Right atrium auricular region (tissue), 2 donors: Measurements from ENCODE around the gene AP2S1. TPM values are rescaled to one million over a fixed set of nuclear protein-coding genes. Genes with fewer than 3 reads are reported as not detected.
A peak's percentile ranks its signal among the peaks of the same experiment; 100 is the strongest.

Experiments used
- DNase-seq: peaks from one replicate; pipeline ENCODE4 v3.0.0-alpha.2; 2019; ENCODE audit warnings: low spot score
- H3K27ac ChIP-seq, 2 donors: fragments of 200-600 bp; sonication (generic); 1 replicate in 1 of 2; 2 replicates in 1 of 2; pipeline ENCODE4 v1.5.1; 2016 to 2019
- H3K27me3 ChIP-seq, 2 donors: fragments of 200-600 bp; sonication (generic); one replicate each; pipeline versions ENCODE4 v1.5.1 to v1.6.0; 2017 to 2019
- H3K36me3 ChIP-seq: fragments of 200-600 bp; sonication (generic); one replicate; pipeline ENCODE4 v1.5.1; 2016
- H3K4me1 ChIP-seq, 2 donors: fragments of 200-600 bp; sonication (generic); one replicate each; pipeline versions ENCODE4 v1.5.1 to v1.6.0; 2017 to 2019
- H3K4me3 ChIP-seq, 2 donors: fragments of 200-600 bp; sonication (generic); 1 replicate in 1 of 2; 2 replicates in 1 of 2; pipeline ENCODE4 v1.5.1; 2017 to 2019; ENCODE audit warnings: mild to moderate bottlenecking in 1 of 2, moderate library complexity in 1 of 2
- H3K9me3 ChIP-seq, 2 donors: fragments of 200-600 bp; sonication (generic); one replicate each; pipeline ENCODE4 v1.5.1; 2019
- CTCF ChIP-seq, 2 donors: fragments of 200-600 bp; sonication (generic); IDR thresholded peaks; one replicate each; pipeline ENCODE4 v1.5.1; 2019; ENCODE audit warnings: antibody characterized with exemption in 2 of 2
- total RNA-seq, 2 donors: library from RNA; depleted of rRNA; stranded (reverse); fragments of >200 nt; gene quantifications; one replicate each; pipeline ENCODE4 v1.1.0, GENCODE V29; 2016

The AP2S1 gene
- total RNA-seq, 2 donors from 2014 or later = 61.0 to 103 TPM

DNA sequence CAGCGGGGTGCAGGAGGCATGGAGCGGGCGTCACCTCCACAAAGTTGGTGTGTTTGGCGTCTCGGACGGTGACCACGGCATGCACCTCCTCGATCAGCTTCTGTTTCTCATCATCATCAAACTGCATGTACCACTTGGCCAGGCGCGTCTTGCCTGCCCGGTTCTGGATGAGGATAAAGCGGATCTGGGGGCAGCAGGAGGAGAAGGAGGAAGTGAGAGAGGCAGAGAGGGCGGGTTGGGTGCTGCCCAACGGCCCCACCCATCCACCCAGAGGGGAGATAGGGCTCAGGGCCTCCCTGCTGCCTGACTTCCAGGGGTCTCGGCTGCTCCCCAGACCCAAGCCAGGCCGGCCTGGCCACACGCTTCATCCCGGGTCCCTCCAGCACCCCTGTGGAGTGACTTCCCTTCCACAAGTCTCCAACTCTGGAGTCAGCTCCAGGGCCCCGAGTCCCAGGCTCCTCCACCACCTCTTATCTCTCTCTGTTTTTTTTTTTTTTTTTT is 4.6 kb downstream of the AP2S1 start:
- Histone ChIP-seq H3K9me3 (no peaks in the 10 kb centered on the region), H3K27ac (no peak overlapping the region), H3K4me1 (peaks cover 0 to 30% of the 10 kb centered on the region in 2 donors), H3K27me3 (no peaks in the 10 kb centered on the region), H3K4me3 (no peak overlapping the region), H3K36me3 (peaks cover 27% of the 10 kb centered on the region)
- no peak for TF ChIP-seq CTCF (IDR thresholded peaks at IDR 0.05)
- no peak for DNase-seq

GRCh38 chr19:46844067-46844489 is 6.6 kb downstream of the AP2S1 start:
- Histone ChIP-seq H3K9me3 (no peaks in the 10 kb centered on the region), H3K27me3 (no peaks in the 10 kb centered on the region), H3K4me1 (peaks cover 0 to 25% of the 10 kb centered on the region in 2 donors), H3K4me3 (no peak overlapping the region), H3K36me3 (peaks cover 35% of the 10 kb centered on the region), H3K27ac (no peak overlapping the region)
- DNase-seq = no peak
- no peak for TF ChIP-seq CTCF (IDR thresholded peaks at IDR 0.05)

DNA sequence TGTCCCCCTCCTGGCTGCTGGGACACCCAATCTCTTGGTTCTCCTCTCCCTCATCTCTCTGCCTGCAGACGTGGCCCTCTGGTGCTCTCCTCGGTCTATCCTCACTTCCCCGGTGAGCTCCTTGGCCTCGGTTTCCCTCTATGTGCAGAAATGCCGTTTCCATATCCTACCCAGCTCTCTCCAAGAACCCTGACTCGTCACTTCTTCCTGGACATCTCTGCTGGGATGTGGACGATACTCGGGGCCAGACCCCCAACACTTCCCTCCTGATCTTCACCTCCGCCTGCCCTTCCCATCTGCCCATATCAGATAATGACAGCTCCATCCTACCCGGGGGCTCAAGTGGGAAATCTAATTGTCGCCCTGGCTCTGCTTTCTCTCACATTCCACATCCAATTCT is 7.9 kb downstream of the AP2S1 start:
- H3K27ac ChIP-seq = peak overlapping the region; percentile 82 to 93
- no peak for DNase-seq
- TF ChIP-seq CTCF (IDR thresholded peaks at IDR 0.05) = no peak
- H3K27me3 ChIP-seq = no peaks in the 10 kb centered on the region
- H3K4me1 ChIP-seq = peaks cover 0 to 24% of the 10 kb centered on the region in 2 donors
- H3K4me3 ChIP-seq = no peak overlapping the region
- no peaks in the 10 kb centered on the region for H3K9me3 ChIP-seq
- peaks cover 44% of the 10 kb centered on the region for H3K36me3 ChIP-seq

DNA sequence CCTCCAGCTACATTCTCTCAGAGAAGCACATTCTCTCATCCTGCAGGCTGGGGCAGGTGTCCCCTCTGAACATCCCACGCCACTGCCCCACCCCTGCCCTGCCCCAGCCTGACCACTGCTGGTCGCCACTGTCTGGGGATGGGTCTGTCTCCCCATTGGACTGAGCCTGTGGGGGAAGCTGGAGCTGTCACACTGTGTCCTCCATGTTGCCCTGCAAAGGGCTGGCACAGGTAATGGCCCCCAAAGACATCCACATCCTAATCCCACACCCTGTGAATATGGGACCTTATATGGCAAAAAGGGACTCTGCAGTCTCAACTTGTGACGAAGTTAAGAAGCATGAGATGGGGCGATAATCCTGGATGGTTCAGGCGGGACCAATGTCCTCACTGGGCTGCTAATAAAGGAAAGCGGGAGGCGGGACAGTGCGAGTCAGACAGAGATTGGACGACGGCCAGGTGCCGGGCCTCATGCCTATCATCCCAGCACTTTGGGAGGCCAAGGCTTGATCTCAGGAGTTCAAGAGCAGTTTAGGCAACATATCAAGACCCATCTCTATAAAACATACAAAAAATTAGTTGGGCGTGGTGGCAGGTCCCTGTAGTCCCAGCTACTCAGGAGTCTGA is 9.1 kb downstream of the AP2S1 start:
- DNase-seq = peak; percentile 83
- H3K27ac ChIP-seq = peak overlapping the region; percentile 82 to 93
- TF ChIP-seq CTCF (IDR thresholded peaks at IDR 0.05) = no peak
- H3K36me3 ChIP-seq = peaks cover 47% of the 10 kb centered on the region
- no peaks in the 10 kb centered on the region for H3K9me3 ChIP-seq
- peaks cover 0 to 29% of the 10 kb centered on the region in 2 donors for H3K4me1 ChIP-seq
- no peaks in the 10 kb centered on the region for H3K27me3 ChIP-seq
- H3K4me3 ChIP-seq = no peak overlapping the region

DNA sequence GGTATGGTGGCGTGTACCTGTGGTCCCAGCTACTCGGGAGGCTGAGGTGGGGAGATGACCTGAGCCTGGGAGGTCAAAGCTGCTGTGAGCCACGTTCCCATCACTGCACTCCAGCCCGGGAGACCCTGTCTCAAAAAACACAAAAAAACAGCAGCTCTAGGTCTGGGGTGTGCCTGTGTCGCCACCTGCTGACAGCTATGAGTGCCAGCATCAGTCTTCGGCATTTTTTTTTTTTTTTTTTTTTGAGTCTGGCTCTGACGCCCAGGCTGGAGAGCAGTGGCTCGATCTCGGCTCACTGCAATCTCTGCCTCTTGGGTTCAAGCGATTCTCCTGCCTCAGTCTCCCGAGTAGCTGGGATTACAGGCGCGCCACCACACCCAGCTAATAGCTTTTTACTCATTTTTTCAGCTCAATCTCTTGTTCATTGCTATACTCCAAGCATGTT is 10.1 kb downstream of the AP2S1 start:
- Histone ChIP-seq H3K27me3 (no peaks in the 10 kb centered on the region), H3K36me3 (peaks cover 43% of the 10 kb centered on the region), H3K4me3 (no peak overlapping the region), H3K27ac (peak overlapping the region; percentile 82 to 93), H3K4me1 (peaks cover 0 to 34% of the 10 kb centered on the region in 2 donors), H3K9me3 (no peaks in the 10 kb centered on the region)
- peak; percentile 75 to 87 for TF ChIP-seq CTCF (IDR thresholded peaks at IDR 0.05)
- no peak for DNase-seq
